HG03108 (cell line): ENCODE measurements around the gene TRIM21.
"Not testable (repeated sequence)": the region's sequence is repeated elsewhere in the genome, so short reads cannot be mapped to it uniquely, and the experiment has no call there.

ENCODE experiments used
- ATAC-seq: cut with Tn5 transposase; IDR thresholded peaks from one replicate; pipeline ENCODE4 v1.9.1; 2021; ENCODE audit warnings: moderate library complexity; ENCODE audit not compliant: unreplicated experiment

The TRIM21 gene

GRCh38 chr11:4393209-4393857 lies at the start of gene TRIM21:
TSS of gene TRIM21 (minus strand) at chr11:4393702. CDS start at chr11:4390409, 3,293 bp downstream.
- peak; percentile 100 for ATAC-seq

DNA sequence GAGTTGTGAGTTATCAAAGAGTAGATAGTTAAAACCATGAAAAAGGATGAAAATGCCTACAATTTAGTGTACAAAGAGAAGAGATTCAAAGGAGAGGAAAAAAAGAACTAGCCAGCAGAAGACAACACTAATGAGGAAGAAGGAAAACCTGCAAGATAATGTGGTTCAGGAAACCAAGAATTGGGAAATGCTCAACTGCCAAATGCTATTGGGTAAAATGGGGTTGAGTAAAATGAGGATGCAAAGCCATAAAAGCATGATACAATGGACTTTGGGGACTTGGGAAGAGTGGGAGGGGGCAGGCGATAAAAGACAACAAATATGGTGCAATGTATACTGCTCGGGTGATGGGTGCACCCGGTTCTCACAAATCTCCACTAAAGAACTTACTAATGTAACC lies 48.0 kb upstream of the TRIM21 start:
- no peak for ATAC-seq

GRCh38 chr11:4436411-4436810 lies 42.9 kb upstream of the TRIM21 start:
- ATAC-seq, result no peak

GRCh38 chr11:4433856-4434255 lies 40.4 kb upstream of the TRIM21 start:
- ATAC-seq, result no peak

DNA sequence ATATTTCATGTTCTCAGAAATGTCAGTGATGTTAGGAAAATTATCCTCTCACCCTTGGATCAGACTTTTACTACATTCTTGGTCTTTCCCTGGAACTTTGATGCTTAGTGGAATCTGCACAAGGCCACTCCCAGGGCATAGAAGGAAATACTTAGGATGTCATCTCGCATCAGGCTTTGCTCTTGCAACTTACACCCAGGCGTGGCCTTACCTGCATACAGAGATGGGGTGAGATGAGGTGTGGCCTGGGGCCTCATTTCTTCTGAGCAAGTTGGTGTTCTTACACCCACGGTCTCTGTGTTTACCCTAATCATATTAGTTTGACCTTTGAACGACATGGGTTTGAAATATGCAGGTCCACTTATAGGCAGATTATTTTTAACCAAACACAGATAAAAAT lies 36.5 kb upstream of the TRIM21 start:
- ATAC-seq, result no peak

- no peak for ATAC-seq
These were observed 24.9 kb upstream of the TRIM21 start for GRCh38 chr11:4418403-4418802.

- no peak for ATAC-seq
These were observed 23.3 kb upstream of the TRIM21 start for GRCh38 chr11:4416816-4417215.

GRCh38 chr11:4416306-4416705 lies 22.8 kb upstream of the TRIM21 start:
- no peak for ATAC-seq

GRCh38 chr11:4406206-4406605 lies 12.7 kb upstream of the TRIM21 start:
- ATAC-seq, result not testable (repeated sequence)

GRCh38 chr11:4393858-4394223 lies 339 bp upstream of the TRIM21 start:
- ATAC-seq, result peak; percentile 15

DNA sequence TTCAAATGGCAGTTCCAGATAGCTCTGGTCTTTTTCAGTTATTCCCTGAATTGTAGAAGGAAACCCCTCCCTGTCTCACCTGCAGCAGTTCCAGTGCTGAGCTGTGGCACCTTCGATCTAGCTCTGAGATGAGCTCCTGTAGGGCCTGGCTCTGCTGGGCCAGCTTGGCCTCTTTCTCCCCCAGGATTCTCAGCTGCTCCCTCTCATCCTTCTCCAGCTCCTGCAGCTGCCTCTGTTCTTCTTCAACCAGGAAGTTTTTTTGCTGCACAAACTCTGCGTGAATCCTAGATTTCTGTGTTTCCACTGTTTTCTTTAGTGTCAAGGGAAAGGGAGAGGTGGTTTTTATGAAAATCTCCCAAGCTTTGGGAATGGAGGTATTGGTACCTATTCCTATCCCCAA lies 5.3 kb downstream of the TRIM21 start:
- no peak for ATAC-seq

DNA sequence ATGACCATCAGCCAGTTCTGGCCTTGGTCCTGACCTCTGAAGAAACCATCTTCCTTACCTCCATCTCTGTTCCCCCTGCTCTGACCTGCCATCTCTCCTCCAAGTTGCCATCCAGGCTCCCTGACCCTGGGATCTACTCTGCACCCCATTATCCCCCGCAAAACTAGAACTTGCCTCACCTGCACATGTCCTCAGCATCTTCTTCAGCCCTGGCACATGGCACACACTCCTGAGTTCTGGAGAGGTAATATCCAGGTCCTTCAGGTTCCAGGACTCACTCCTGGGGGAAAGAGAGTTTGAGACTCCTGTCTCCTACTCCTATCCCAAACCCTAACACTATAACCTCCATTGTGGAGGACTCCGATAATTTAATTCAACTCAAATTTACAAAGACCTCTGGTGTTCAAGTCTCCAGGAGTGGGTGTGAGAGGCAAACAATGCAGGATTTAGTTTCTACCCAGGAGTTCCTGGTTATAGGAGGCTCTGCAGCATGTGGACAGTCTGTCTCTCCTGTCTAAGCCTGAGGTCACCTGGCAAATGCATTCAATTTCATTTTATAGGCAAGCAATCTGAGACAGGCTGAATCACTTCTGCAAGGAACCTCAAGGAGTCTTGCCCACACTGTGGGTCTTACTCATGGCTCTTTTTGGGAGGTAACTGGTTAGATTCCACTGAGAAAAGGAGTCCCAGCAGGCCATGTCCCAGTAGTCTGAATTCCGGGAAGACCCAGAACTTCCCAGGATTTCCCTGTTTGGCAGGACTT lies 7.3 kb downstream of the TRIM21 start:
- no peak for ATAC-seq

- ATAC-seq, result no peak
These were observed 11.6 kb downstream of the TRIM21 start for GRCh38 chr11:4381901-4382300.

DNA sequence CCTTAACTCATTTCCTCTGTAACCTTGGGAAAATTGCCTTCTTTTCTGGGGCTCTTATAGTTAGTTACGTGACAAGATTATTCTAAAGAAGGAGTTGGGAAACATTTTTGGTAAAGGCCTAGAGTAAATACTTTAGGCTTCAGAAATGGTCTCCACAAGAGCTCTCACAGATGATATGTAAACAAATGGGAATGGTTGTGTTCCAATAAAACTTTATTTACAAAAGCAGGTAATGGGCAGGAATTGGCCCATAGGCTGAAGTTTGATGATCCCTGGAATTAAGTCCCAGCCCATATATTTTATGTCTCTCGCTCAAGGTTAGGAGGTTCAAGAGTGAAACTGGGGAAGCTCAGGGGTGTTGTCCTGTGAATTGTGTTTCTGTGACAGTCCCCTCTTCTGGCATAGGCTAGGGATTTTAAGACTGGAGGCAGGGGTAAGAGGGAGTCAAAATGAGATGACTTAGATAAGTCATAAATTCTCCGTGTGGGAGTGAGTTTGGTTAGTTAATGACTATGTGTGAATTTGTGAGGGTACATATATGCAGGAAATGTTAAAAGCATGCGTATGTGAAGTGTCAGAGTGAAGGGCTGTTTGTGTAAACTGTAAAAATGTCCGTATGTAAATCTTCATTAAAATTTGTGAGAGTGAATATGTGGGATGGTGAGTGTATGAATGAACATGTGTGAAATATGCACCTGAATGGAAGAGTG lies 17.9 kb downstream of the TRIM21 start:
- no peak for ATAC-seq

- no peak for ATAC-seq
These were observed 23.3 kb downstream of the TRIM21 start for GRCh38 chr11:4370166-4370565.

DNA sequence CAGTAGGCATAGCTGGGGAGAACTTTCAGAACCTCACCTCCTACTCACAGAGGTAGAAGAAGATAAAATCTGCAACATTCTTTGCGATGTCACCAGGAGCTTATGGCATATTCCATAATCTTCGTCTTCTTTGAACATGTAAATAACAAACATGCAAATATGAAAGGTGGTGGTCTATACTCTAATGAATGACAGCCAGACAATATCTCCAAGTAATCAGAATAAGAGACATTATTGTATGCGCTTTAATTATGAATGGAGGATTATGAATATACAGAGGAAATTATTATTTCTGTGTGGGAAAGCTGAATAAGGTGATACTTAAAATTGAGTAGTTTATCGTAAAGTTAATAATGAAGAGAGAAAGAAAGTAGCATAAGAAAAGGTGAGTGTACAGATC lies 25.2 kb downstream of the TRIM21 start, which contains the start of gene OR52B4:
TSS of gene OR52B4 (minus strand) at position 101 of the 400 bp plus-strand sequence. CDS start at position 10, 91 bp downstream.
- ATAC-seq, result no peak

GRCh38 chr11:4348142-4348541 lies 45.4 kb downstream of the TRIM21 start:
- not testable (repeated sequence) for ATAC-seq

GRCh38 chr11:4345366-4345765 lies 48.1 kb downstream of the TRIM21 start:
- ATAC-seq, result not testable (repeated sequence)
